ENCODE data around the gene DIAPH2. TPM values are rescaled to one million over a fixed set of nuclear protein-coding genes. Genes with fewer than 3 reads are reported as not detected.

DIAPH2 gene
- total RNA-seq, 4 donors from 2014 or later, result 16.7 to 27.3 (median 20.3) TPM

- DNase-seq (ENCODE audit: low spot score in 2 of 2), result no peak
Observed at GRCh38 chrX:96994093-96994492, 309.5 kb downstream of the DIAPH2 start.

GRCh38 chrX:96997196-96997595, 312.6 kb downstream of the DIAPH2 start:
- H3K4me3 ChIP-seq (ENCODE audit: low read depth, poor library complexity, severe bottlenecking), result no peak overlapping the region
- intact Hi-C loops (cut with DNase I; ENCODE audit: low total_unique reads), result no loop called here
- DNase-seq (ENCODE audit: low spot score in 2 of 2), result no peak
- TF ChIP-seq POLR2A (IDR thresholded peaks at IDR 0.05), result no peak
- no peak for TF ChIP-seq CTCF (IDR thresholded peaks at IDR 0.05)
- WGBS, 2 donors, result 74 to 77% methylated on average over 4 of the region's 4 CpGs

More at GRCh38 chrX:96994093-96994492, 309.5 kb downstream of the DIAPH2 start:
- TF ChIP-seq POLR2A (IDR thresholded peaks at IDR 0.05) (no peak), CTCF (IDR thresholded peaks at IDR 0.05) (no peak)
- WGBS, 2 donors, result 77 to 78% methylated on average over 2 of the region's 2 CpGs
- H3K4me3 ChIP-seq (ENCODE audit: low read depth, poor library complexity, severe bottlenecking), result no peak overlapping the region
- intact Hi-C loops (cut with DNase I; ENCODE audit: low total_unique reads), result no loop called here

- TF ChIP-seq POLR2A (IDR thresholded peaks at IDR 0.05) (no peak), CTCF (IDR thresholded peaks at IDR 0.05) (no peak)
- no peak for DNase-seq (ENCODE audit: low spot score in 2 of 2)
- intact Hi-C loops (cut with DNase I; ENCODE audit: low total_unique reads), result no loop called here
- no peak overlapping the region for H3K4me3 ChIP-seq (ENCODE audit: low read depth, poor library complexity, severe bottlenecking)
Observed at GRCh38 chrX:97000682-97001368, 316.2 kb downstream of the DIAPH2 start.

- no peak overlapping the region for H3K4me3 ChIP-seq (ENCODE audit: low read depth, poor library complexity, severe bottlenecking)
- no peak for TF ChIP-seq POLR2A (IDR thresholded peaks at IDR 0.05)
- no peak for TF ChIP-seq CTCF (IDR thresholded peaks at IDR 0.05)
- WGBS, 2 donors, result 76 to 86% methylated on average over 3 of the region's 3 CpGs
- intact Hi-C loops (cut with DNase I; ENCODE audit: low total_unique reads), result no loop called here
- DNase-seq (ENCODE audit: low spot score in 2 of 2), result no peak
Observed at GRCh38 chrX:97006167-97006566, 321.5 kb downstream of the DIAPH2 start.

- DNase-seq (ENCODE audit: low spot score in 2 of 2), result no peak
- intact Hi-C loops (cut with DNase I; ENCODE audit: low total_unique reads), result no loop called here
- TF ChIP-seq POLR2A (IDR thresholded peaks at IDR 0.05) (no peak), CTCF (IDR thresholded peaks at IDR 0.05) (no peak)
- H3K4me3 ChIP-seq (ENCODE audit: low read depth, poor library complexity, severe bottlenecking), result no peak overlapping the region
Observed at GRCh38 chrX:97009391-97009790, 324.7 kb downstream of the DIAPH2 start.

GRCh38 chrX:97011540-97011939, 326.9 kb downstream of the DIAPH2 start:
- intact Hi-C loops (cut with DNase I; ENCODE audit: low total_unique reads), result no loop called here

More at GRCh38 chrX:97011540-97011939, 326.9 kb downstream of the DIAPH2 start:
- no peak overlapping the region for H3K4me3 ChIP-seq (ENCODE audit: low read depth, poor library complexity, severe bottlenecking)
- WGBS, 2 donors, result 87 to 97% methylated on average over 4 to 6 of the region's 6 CpGs
- DNase-seq (ENCODE audit: low spot score in 2 of 2), result no peak
- TF ChIP-seq POLR2A (IDR thresholded peaks at IDR 0.05) (no peak), CTCF (IDR thresholded peaks at IDR 0.05) (no peak)
